ENCODE measurements around the gene ISL2.

Gene ISL2

GRCh38 chr15:76330080-76330680 is 6.4 kb upstream of the ISL2 start:
- Mint-ChIP-seq H3K27me3 (ENCODE audit: low read depth, poor library complexity) (peaks cover 44% of the 10 kb centered on the region), H3K4me3 (no peak overlapping the region), H3K27ac (no peak overlapping the region), H3K4me1 (peaks cover 21% of the 10 kb centered on the region), H3K9me3 (no peaks in the 10 kb centered on the region), H3K36me3 (ENCODE audit: low read depth) (no peaks in the 10 kb centered on the region)
- peak; percentile 52 for DNase-seq
- TF ChIP-seq, protein P1, sequence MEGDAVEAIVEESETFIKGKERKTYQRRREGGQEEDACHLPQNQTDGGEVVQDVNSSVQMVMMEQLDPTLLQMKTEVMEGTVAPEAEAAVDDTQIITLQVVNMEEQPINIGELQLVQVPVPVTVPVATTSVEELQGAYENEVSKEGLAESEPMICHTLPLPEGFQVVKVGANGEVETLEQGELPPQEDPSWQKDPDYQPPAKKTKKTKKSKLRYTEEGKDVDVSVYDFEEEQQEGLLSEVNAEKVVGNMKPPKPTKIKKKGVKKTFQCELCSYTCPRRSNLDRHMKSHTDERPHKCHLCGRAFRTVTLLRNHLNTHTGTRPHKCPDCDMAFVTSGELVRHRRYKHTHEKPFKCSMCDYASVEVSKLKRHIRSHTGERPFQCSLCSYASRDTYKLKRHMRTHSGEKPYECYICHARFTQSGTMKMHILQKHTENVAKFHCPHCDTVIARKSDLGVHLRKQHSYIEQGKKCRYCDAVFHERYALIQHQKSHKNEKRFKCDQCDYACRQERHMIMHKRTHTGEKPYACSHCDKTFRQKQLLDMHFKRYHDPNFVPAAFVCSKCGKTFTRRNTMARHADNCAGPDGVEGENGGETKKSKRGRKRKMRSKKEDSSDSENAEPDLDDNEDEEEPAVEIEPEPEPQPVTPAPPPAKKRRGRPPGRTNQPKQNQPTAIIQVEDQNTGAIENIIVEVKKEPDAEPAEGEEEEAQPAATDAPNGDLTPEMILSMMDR (IDR thresholded peaks at IDR 0.05): peak; percentile 49

DNA sequence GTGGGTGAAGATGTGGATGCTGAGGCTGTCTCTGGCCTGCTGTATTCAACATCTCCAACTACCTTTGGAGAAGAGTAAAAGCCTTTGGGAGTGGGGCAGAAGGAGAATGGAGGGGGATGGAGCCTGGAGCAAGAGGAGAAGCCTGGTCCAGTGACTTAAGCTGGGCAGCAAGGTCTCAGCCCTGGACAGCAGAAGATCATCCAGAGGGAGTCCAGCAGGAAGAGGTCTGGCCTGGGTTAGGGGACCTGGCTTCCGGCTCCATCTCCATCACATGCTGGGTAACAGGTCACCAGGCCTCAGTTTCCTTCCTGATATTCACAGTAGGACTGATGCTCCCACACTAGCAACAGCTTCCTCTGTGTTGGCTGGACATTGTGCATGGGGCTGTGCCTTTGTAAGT is 3.8 kb upstream of the ISL2 start:
- Mint-ChIP-seq H3K27me3 (ENCODE audit: low read depth, poor library complexity) (peaks cover 62% of the 10 kb centered on the region), H3K36me3 (ENCODE audit: low read depth) (no peaks in the 10 kb centered on the region), H3K4me1 (peaks cover 42% of the 10 kb centered on the region), H3K4me3 (no peak overlapping the region), H3K9me3 (no peaks in the 10 kb centered on the region), H3K27ac (no peak overlapping the region)
- TF ChIP-seq, protein P1 (IDR thresholded peaks at IDR 0.05): no peak
- DNase-seq: no peak

DNA sequence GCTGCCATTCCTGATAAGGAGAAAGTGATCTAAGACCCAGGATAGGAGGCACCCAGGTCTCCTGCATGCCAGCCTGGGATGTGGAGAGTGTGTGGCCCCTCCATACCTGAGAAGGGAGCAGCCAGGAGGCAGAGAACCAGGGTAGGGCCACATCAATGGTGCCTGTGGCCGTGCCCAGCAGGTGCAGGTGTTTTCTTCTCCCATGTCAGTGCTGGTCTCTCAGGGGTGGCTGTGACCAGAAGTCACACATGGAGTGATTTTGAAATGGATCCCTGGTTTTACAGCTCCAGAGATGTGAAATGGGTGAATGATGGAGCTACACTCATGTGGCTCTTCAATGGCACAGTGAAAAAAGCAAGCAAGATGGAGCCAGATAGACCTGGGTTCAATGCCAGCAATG is 3.3 kb upstream of the ISL2 start:
- Mint-ChIP-seq H3K27me3 (ENCODE audit: low read depth, poor library complexity) (peaks cover 64% of the 10 kb centered on the region), H3K36me3 (ENCODE audit: low read depth) (no peaks in the 10 kb centered on the region), H3K9me3 (no peaks in the 10 kb centered on the region), H3K27ac (no peak overlapping the region), H3K4me3 (no peak overlapping the region), H3K4me1 (peaks cover 43% of the 10 kb centered on the region)
- DNase-seq: no peak
- TF ChIP-seq, protein P1 (IDR thresholded peaks at IDR 0.05): no peak

DNA sequence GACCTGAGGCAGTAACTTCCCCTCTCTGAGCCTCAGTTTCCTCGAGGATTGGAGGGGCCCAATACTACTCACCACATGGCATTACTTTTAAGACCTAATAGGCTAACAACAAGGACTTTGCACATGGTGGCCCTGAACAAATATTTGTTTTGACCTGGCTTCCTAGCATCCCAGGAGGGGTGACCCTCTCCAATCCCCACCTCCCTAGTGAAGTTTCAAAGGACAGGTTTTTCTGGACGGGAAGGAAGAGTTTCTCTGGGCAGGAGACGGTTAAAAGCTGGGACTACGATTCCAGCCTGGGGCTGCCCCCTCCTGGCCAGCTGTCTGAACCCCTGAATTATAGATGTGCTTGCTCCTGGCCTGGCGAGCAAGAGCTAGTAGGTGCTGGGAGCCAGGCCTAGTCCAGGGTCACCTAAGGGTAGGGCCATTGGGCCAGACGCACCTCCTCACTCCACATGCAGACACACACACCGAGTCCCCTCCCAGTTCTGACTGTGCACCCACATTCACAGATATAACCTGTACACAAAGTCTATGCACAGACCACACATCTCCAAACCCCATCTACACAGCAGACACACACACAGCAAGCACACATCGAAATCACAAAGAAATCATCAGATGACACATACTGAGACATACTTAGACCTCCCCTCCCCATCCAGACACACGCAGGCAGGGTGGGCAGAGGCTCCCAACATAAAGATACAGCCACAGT is 2.7 kb upstream of the ISL2 start:
- H3K27ac Mint-ChIP-seq: no peak overlapping the region
- peaks cover 70% of the 10 kb centered on the region for H3K27me3 Mint-ChIP-seq (ENCODE audit: low read depth, poor library complexity)
- TF ChIP-seq, protein P1 (IDR thresholded peaks at IDR 0.05): peak; percentile 17
- no peaks in the 10 kb centered on the region for H3K9me3 Mint-ChIP-seq
- peak; percentile 30 for DNase-seq
- H3K4me3 Mint-ChIP-seq: peak overlapping the region; percentile 3
- H3K36me3 Mint-ChIP-seq (ENCODE audit: low read depth): no peaks in the 10 kb centered on the region
- peaks cover 49% of the 10 kb centered on the region for H3K4me1 Mint-ChIP-seq

GRCh38 chr15:76334438-76335306 is 1.9 kb upstream of the ISL2 start:
- H3K9me3 Mint-ChIP-seq: no peaks in the 10 kb centered on the region
- H3K27ac Mint-ChIP-seq: no peak overlapping the region
- H3K36me3 Mint-ChIP-seq (ENCODE audit: low read depth): no peaks in the 10 kb centered on the region
- H3K4me1 Mint-ChIP-seq: peaks cover 44% of the 10 kb centered on the region
- DNase-seq: no peak
- peaks cover 78% of the 10 kb centered on the region for H3K27me3 Mint-ChIP-seq (ENCODE audit: low read depth, poor library complexity)
- H3K4me3 Mint-ChIP-seq: peak overlapping the region; percentile 85
- TF ChIP-seq, protein P1 (IDR thresholded peaks at IDR 0.05): no peak
